HepG2 (cell line): ENCODE measurements around the gene MYH16.

Experiments used
- EZH2 ChIP-seq: conservative IDR thresholded peaks from 2 replicates; pipeline ENCODE4 v1.6.1; 2012; ENCODE audit warnings: mild to moderate bottlenecking, low read depth, low read length, moderate library complexity
- NCOR1 ChIP-seq: fragments of 200-600 bp; sonication (generic); IDR thresholded peaks from 2 replicates; pipeline ENCODE4 v1.7.0; 2017; ENCODE audit warnings: antibody characterized with exemption, low read length, borderline replicate concordance
- ZFX ChIP-seq: sonication (generic); formaldehyde crosslinking; IDR thresholded peaks from 2 replicates; pipeline ENCODE4 v1.4.0; 2020; ENCODE audit warnings: mild to moderate bottlenecking, low read depth, missing genetic modification reagents, moderate library complexity
- TF ChIP-seq, protein P1 (sequence below): sonication (generic); formaldehyde crosslinking; IDR thresholded peaks from 2 replicates; pipeline ENCODE4 v1.5.0; 2020; ENCODE audit warnings: mild to moderate bottlenecking, missing genetic modification reagents, moderate library complexity

DNA sequence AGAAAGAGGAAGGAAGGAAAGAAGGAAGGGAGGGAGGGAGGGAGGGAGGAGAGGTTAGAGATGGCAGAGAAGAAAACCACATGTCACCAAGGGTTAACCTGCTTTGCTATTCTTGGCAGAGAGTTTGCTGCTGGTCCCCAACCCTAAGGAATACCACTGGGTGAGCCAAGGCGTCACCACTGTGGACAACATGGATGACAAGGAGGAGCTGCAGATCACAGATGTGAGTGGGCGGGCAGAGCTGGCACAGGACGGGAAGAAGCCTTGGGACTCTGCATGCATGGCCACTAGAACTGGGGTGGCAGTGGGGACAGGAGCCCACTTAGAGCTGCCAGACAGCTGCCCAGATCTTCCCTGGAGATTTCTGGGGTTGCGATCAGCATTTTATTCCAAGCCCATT is 17.2 kb upstream of the MYH16 start:
- TF ChIP-seq EZH2 = no peak
- TF ChIP-seq, protein P1, sequence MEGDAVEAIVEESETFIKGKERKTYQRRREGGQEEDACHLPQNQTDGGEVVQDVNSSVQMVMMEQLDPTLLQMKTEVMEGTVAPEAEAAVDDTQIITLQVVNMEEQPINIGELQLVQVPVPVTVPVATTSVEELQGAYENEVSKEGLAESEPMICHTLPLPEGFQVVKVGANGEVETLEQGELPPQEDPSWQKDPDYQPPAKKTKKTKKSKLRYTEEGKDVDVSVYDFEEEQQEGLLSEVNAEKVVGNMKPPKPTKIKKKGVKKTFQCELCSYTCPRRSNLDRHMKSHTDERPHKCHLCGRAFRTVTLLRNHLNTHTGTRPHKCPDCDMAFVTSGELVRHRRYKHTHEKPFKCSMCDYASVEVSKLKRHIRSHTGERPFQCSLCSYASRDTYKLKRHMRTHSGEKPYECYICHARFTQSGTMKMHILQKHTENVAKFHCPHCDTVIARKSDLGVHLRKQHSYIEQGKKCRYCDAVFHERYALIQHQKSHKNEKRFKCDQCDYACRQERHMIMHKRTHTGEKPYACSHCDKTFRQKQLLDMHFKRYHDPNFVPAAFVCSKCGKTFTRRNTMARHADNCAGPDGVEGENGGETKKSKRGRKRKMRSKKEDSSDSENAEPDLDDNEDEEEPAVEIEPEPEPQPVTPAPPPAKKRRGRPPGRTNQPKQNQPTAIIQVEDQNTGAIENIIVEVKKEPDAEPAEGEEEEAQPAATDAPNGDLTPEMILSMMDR (CRISPR knock-in tag) = no peak
- no peak for TF ChIP-seq NCOR1
- no peak for TF ChIP-seq ZFX (CRISPR knock-in tag)
